KMS-11 (cell line): ENCODE measurements around the gene PRXL2B.

ENCODE experiments used
- H2AFZ ChIP-seq: fragments of 200-600 bp; sonication (generic); 2 replicates; pipeline ENCODE4 v1.6.1; 2016; ENCODE audit warnings: antibody characterized with exemption, mixed run types, low read depth
- H3K27ac ChIP-seq: fragments of 200-600 bp; sonication (generic); 2 replicates; pipeline ENCODE4 v1.6.1; 2016; ENCODE audit warnings: mild to moderate bottlenecking, mixed run types
- H3K27me3 ChIP-seq: fragments of 200-600 bp; sonication (generic); 2 replicates; pipeline ENCODE4 v1.6.1; 2017; ENCODE audit warnings: mild to moderate bottlenecking, low read depth, mixed run types, moderate library complexity; ENCODE audit not compliant: insufficient read depth
- H3K36me3 ChIP-seq: fragments of 200-600 bp; sonication (generic); 2 replicates; pipeline ENCODE4 v1.6.1; 2017; ENCODE audit warnings: mild to moderate bottlenecking, mixed run types; ENCODE audit not compliant: insufficient read depth
- H3K4me1 ChIP-seq: fragments of 200-600 bp; sonication (generic); 2 replicates; pipeline ENCODE4 v1.6.1; 2016; ENCODE audit warnings: mild to moderate bottlenecking, low read depth, mixed run types; ENCODE audit not compliant: poor library complexity, severe bottlenecking
- H3K4me2 ChIP-seq: fragments of 200-600 bp; sonication (generic); 2 replicates; pipeline ENCODE4 v1.7.0; 2016; ENCODE audit warnings: mild to moderate bottlenecking, mixed run types
- H3K4me3 ChIP-seq: fragments of 200-600 bp; sonication (generic); IDR thresholded peaks from 2 replicates; pipeline ENCODE4 v1.6.1; 2017; ENCODE audit warnings: low read depth, low read length, mixed read lengths; ENCODE audit not compliant: insufficient read depth
- H3K79me2 ChIP-seq: fragments of 200-600 bp; sonication (generic); 2 replicates; pipeline ENCODE4 v1.6.1; 2016; ENCODE audit warnings: low read depth, mixed run types; ENCODE audit not compliant: insufficient read depth
- H3K9ac ChIP-seq: fragments of 200-600 bp; sonication (generic); 2 replicates; pipeline ENCODE4 v1.6.1; 2016; ENCODE audit warnings: mild to moderate bottlenecking, mixed run types
- H4K20me1 ChIP-seq: fragments of 200-600 bp; sonication (generic); 2 replicates; pipeline ENCODE4 v1.6.1; 2016; ENCODE audit warnings: mild to moderate bottlenecking, mixed run types; ENCODE audit not compliant: insufficient read depth
- TF ChIP-seq, protein P1 (sequence below): fragments of 200-600 bp; sonication (generic); conservative IDR thresholded peaks from 2 replicates; pipeline ENCODE4 v1.6.1; 2017; ENCODE audit warnings: low read depth, mild to moderate bottlenecking, antibody characterized with exemption, low read length, moderate library complexity, mixed read lengths

Gene PRXL2B

GRCh38 chr1:2603521-2604155, 17.1 kb downstream of the PRXL2B start:
- H3K27me3 ChIP-seq = peaks cover 79% of the 10 kb centered on the region
- TF ChIP-seq, protein P1, sequence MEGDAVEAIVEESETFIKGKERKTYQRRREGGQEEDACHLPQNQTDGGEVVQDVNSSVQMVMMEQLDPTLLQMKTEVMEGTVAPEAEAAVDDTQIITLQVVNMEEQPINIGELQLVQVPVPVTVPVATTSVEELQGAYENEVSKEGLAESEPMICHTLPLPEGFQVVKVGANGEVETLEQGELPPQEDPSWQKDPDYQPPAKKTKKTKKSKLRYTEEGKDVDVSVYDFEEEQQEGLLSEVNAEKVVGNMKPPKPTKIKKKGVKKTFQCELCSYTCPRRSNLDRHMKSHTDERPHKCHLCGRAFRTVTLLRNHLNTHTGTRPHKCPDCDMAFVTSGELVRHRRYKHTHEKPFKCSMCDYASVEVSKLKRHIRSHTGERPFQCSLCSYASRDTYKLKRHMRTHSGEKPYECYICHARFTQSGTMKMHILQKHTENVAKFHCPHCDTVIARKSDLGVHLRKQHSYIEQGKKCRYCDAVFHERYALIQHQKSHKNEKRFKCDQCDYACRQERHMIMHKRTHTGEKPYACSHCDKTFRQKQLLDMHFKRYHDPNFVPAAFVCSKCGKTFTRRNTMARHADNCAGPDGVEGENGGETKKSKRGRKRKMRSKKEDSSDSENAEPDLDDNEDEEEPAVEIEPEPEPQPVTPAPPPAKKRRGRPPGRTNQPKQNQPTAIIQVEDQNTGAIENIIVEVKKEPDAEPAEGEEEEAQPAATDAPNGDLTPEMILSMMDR = no peak
- no peak overlapping the region for H3K27ac ChIP-seq
- no peak overlapping the region for H3K9ac ChIP-seq
- H4K20me1 ChIP-seq = no peaks in the 10 kb centered on the region
- no peaks in the 10 kb centered on the region for H3K4me1 ChIP-seq
- no peak overlapping the region for H3K4me3 ChIP-seq
- no peaks in the 10 kb centered on the region for H3K36me3 ChIP-seq
- no peak overlapping the region for H2AFZ ChIP-seq
- H3K4me2 ChIP-seq = no peak overlapping the region
- H3K79me2 ChIP-seq = no peaks in the 10 kb centered on the region

- no peaks in the 10 kb centered on the region for H3K4me1 ChIP-seq
- H3K27ac ChIP-seq = no peak overlapping the region
- TF ChIP-seq, protein P1 = no peak
- H3K4me3 ChIP-seq = no peak overlapping the region
- no peak overlapping the region for H2AFZ ChIP-seq
- H3K79me2 ChIP-seq = no peaks in the 10 kb centered on the region
- H3K27me3 ChIP-seq = peaks cover 78% of the 10 kb centered on the region
- no peaks in the 10 kb centered on the region for H3K36me3 ChIP-seq
- H4K20me1 ChIP-seq = no peaks in the 10 kb centered on the region
- H3K4me2 ChIP-seq = no peak overlapping the region
- H3K9ac ChIP-seq = no peak overlapping the region
Observed at GRCh38 chr1:2604156-2604843, 17.7 kb downstream of the PRXL2B start.

DNA sequence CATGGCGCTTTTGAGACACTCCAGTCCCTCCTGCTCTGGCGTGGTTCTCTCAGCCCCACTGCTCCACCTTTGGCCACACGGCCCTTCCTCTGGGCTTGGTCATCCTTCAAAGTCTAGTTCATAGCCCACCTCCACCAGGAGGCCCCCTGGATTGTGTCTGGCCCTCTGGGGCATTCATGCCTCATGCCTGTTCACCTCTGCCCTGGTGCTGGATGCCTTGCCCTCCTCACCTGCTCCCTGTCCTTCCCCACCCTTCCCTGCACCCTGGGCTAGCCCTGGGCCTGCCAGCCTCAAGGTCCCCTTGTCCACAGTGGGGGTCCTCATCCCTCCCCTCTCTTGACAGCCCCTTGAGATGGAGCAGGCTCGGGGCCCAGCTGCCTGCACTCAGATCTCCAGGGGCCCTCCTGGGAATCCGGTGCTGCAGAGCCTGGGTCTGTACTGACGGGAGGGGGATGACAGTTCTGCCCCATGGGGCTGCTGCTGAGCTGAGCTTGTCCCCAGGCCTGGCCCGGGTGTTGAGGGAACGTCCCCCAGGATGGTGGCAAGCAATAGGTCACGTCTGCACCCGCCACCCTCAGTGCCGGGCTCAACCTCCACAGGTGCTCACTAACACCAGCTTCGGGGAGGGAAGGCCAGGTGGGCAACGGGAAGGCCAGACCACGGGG, 18.4 kb downstream of the PRXL2B start:
- Histone ChIP-seq H4K20me1 (no peaks in the 10 kb centered on the region), H2AFZ (no peak overlapping the region), H3K4me1 (no peaks in the 10 kb centered on the region), H3K4me3 (no peak overlapping the region), H3K79me2 (no peaks in the 10 kb centered on the region), H3K4me2 (no peak overlapping the region), H3K9ac (no peak overlapping the region), H3K36me3 (no peaks in the 10 kb centered on the region), H3K27me3 (peaks cover 77% of the 10 kb centered on the region), H3K27ac (no peak overlapping the region)
- TF ChIP-seq, protein P1 = no peak

DNA sequence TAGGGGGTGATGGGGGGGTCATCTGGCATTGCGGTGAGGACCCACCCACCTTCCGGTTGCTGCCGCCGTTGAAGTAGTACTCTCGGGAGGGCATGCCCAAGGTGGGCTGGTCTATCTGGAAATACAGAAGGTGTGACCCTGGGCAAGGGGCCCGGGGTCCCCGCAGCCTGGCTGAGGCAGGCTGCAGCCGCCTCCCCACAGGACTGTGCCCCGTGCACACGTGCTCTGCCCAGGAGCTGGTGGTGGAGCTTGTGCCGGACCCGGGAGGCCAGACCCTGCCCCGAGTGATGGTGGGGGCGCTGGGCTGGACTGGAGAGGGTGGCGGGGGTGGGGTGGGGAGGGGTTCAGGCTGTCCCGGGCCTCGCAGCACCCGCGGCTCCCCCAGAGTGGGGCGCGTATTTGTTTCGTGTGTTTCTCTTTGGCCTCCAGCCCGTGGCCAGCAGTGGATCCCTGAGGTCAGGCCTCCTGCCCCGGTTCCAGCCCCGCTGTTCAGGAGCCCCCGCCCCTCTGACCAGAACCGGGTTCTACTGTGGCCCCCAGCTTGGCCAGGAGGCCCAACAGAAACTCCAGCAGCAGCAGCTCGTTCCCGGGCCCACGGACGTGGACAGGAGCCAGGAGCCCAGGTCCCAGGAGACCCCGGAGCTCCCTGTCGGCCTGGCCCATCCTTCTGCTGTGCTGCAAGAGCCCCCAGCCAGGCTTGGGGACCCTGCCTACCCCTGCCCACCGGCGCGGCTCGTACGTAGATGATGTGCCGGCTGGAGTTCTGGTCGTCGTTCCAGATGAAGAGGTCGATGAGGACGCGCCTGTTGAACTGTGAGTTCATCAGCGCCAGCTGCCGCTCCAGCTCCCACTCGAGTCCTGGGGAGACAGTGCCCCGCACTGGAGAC, 19.2 kb downstream of the PRXL2B start:
- Histone ChIP-seq H3K9ac (no peak overlapping the region), H3K27me3 (peaks cover 78% of the 10 kb centered on the region)

More for the DNA sequence above, 19.2 kb downstream of the PRXL2B start:
- no peak overlapping the region for H3K4me2 ChIP-seq
- no peaks in the 10 kb centered on the region for H3K4me1 ChIP-seq
- no peaks in the 10 kb centered on the region for H3K36me3 ChIP-seq
- H2AFZ ChIP-seq = no peak overlapping the region
- TF ChIP-seq, protein P1 = no peak
- no peak overlapping the region for H3K4me3 ChIP-seq
- no peak overlapping the region for H3K27ac ChIP-seq
- no peaks in the 10 kb centered on the region for H3K79me2 ChIP-seq
- H4K20me1 ChIP-seq = no peaks in the 10 kb centered on the region
